ENCODE measurements around the gene PTER. TPM values are rescaled to one million over a fixed set of nuclear protein-coding genes. Genes with fewer than 3 reads are reported as not detected.

PTER gene
- total RNA-seq, 1 donor: 5.6 TPM

- no peak overlapping the region for H3K4me3 ChIP-seq (ENCODE audit: low read depth, low read length)
- no peak for DNase-seq (ENCODE audit: low read depth)
- TF ChIP-seq CTCF (IDR thresholded peaks at IDR 0.05; ENCODE audit: insufficient read depth, low read depth, low read length): no peak
These were observed 29.2 kb downstream of the PTER start for GRCh38 chr10:16466001-16466400.

- no peak for DNase-seq (ENCODE audit: low read depth)
- H3K4me3 ChIP-seq (ENCODE audit: low read depth, low read length): no peak overlapping the region
- TF ChIP-seq CTCF (IDR thresholded peaks at IDR 0.05; ENCODE audit: insufficient read depth, low read depth, low read length): no peak
These were observed 33.9 kb downstream of the PTER start for GRCh38 chr10:16470747-16471146.

- H3K4me3 ChIP-seq (ENCODE audit: low read depth, low read length): no peak overlapping the region
- no peak for DNase-seq (ENCODE audit: low read depth)
- no peak for TF ChIP-seq CTCF (IDR thresholded peaks at IDR 0.05; ENCODE audit: insufficient read depth, low read depth, low read length)
These were observed 36.0 kb downstream of the PTER start for GRCh38 chr10:16472828-16473227.

GRCh38 chr10:16477757-16478156 is 40.9 kb downstream of the PTER start:
- no peak for TF ChIP-seq CTCF (IDR thresholded peaks at IDR 0.05; ENCODE audit: insufficient read depth, low read depth, low read length)
- no peak overlapping the region for H3K4me3 ChIP-seq (ENCODE audit: low read depth, low read length)

GRCh38 chr10:16478801-16479200 is 42.0 kb downstream of the PTER start:
- no peak overlapping the region for H3K4me3 ChIP-seq (ENCODE audit: low read depth, low read length)
- TF ChIP-seq CTCF (IDR thresholded peaks at IDR 0.05; ENCODE audit: insufficient read depth, low read depth, low read length): no peak
- DNase-seq (ENCODE audit: low read depth): no peak

More at GRCh38 chr10:16477757-16478156, 40.9 kb downstream of the PTER start:
- DNase-seq (ENCODE audit: low read depth): no peak

- no peak overlapping the region for H3K4me3 ChIP-seq (ENCODE audit: low read depth, low read length)
- DNase-seq (ENCODE audit: low read depth): no peak
- TF ChIP-seq CTCF (IDR thresholded peaks at IDR 0.05; ENCODE audit: insufficient read depth, low read depth, low read length): no peak
These were observed 44.4 kb downstream of the PTER start for GRCh38 chr10:16481052-16481728.
